Measurements from ENCODE around the gene PSMD6.

Gene PSMD6

DNA sequence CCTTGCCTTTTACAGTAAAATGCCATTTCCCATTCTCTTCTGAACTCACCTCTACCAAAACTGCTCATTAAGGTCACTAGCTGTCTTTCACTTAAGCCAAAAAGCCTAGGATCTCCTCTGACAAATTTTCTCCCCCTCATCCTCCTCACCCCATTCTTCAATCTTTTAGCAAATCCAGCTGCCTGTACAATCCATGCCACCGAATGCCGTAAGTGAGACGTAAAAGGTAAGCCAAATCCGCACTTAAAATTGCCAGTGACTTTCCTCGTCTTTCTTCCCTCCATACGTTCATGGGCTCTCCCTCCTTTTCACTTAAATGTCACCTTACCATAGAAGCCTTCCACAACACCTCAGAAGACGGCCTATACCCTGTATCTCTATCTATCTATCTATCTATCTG lies 13.8 kb downstream of the PSMD6 start:
- H3K9me3 ChIP-seq (ENCODE audit: control insufficient read depth, insufficient read depth, low read length): no peaks in the 10 kb centered on the region
- H3K4me1 ChIP-seq (ENCODE audit: insufficient read depth, low read length): no peaks in the 10 kb centered on the region
- peaks cover 30% of the 10 kb centered on the region for H3K36me3 ChIP-seq (ENCODE audit: insufficient read depth, low read length)
- no peak overlapping the region for H3K9ac ChIP-seq (ENCODE audit: low read depth, low read length)

DNA sequence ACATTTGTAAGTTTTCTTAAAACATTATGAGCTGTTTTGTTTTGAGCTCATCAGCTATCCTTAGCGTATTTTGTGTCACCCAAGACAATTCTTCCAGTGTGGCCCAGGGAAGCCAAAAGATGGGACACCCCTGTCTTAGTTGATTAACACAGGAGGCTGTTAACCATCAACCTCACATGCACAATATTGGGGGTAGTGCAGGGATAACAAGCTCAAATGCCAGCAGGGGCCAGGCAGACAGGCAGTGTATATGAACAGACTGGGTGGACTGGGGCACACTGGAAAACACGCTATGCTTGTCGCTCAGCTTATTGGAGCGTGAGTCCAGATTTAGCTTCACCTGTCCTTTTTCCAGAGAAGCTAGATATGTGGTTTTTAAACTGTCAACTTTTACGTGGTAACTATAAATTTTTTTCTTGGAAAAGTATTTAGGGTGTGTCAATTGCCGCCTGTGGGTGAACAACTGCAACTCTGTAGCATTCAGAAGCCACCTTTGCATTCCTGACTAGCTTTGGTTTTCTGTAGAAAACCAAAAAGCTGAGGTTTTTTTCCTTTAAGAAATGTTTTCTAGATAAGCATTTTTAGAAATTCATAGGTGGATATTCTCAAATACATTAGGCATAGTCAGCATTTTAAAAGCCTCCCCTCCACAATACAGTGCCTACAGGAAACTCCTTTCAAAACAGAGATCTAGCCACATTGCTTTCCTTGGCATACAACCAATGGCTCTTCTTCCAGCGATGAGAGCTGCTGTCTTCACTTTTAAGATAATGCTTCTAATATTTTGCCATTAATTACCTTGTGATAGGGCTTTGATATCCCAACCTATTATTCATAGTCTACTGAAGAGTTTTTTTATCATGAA lies 14.6 kb downstream of the PSMD6 start:
- H3K36me3 ChIP-seq (ENCODE audit: insufficient read depth, low read length): peaks cover 29% of the 10 kb centered on the region
- H3K9me3 ChIP-seq (ENCODE audit: control insufficient read depth, insufficient read depth, low read length): no peaks in the 10 kb centered on the region
- H3K4me1 ChIP-seq (ENCODE audit: insufficient read depth, low read length): no peaks in the 10 kb centered on the region
- no peak overlapping the region for H3K9ac ChIP-seq (ENCODE audit: low read depth, low read length)

GRCh38 chr3:64008017-64008416 lies 15.3 kb downstream of the PSMD6 start:
- Histone ChIP-seq H3K9ac (ENCODE audit: low read depth, low read length) (no peak overlapping the region), H3K9me3 (ENCODE audit: control insufficient read depth, insufficient read depth, low read length) (no peaks in the 10 kb centered on the region), H3K36me3 (ENCODE audit: insufficient read depth, low read length) (peaks cover 22% of the 10 kb centered on the region), H3K4me1 (ENCODE audit: insufficient read depth, low read length) (no peaks in the 10 kb centered on the region)

GRCh38 chr3:64003589-64003988 lies 19.7 kb downstream of the PSMD6 start:
- Histone ChIP-seq H3K9me3 (ENCODE audit: control insufficient read depth, insufficient read depth, low read length) (no peaks in the 10 kb centered on the region), H3K36me3 (ENCODE audit: insufficient read depth, low read length) (peaks cover 8% of the 10 kb centered on the region), H3K9ac (ENCODE audit: low read depth, low read length) (no peak overlapping the region), H3K4me1 (ENCODE audit: insufficient read depth, low read length) (peaks cover 19% of the 10 kb centered on the region)

- H3K4me1 ChIP-seq (ENCODE audit: insufficient read depth, low read length): peaks cover 19% of the 10 kb centered on the region
- H3K9me3 ChIP-seq (ENCODE audit: control insufficient read depth, insufficient read depth, low read length): no peaks in the 10 kb centered on the region
- no peak overlapping the region for H3K9ac ChIP-seq (ENCODE audit: low read depth, low read length)
- H3K36me3 ChIP-seq (ENCODE audit: insufficient read depth, low read length): peaks cover 4% of the 10 kb centered on the region
These were observed 21.1 kb downstream of the PSMD6 start for GRCh38 chr3:64002233-64002632.

DNA sequence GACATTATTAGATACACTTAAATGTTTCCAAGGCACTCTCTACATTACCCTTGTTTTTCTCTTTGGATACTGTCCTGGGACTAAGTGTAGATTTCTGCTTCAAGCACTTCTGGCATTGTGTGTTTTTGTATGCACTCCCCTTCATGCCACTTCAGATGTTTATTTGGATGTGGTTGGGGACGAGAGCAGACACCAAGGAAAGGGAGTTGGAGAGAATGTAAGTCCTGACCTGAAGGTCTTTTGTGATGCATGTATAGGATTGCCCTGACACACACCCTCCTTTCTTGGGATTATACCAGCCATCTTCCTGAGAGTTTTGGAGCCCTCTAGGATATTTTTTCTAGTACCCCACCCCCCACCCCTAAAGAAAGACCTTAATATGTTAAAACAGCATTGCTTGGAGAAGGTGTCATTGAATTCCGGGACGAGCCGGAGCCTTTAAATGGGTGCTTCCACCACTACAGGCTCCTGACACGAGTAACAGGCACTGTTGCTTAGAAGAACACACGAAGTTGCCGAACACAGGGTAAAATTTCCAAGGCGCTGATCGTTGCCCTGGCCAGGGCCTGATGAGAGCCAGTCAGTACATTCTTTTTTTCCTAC lies 22.7 kb downstream of the PSMD6 start:
- Histone ChIP-seq H3K9ac (ENCODE audit: low read depth, low read length) (no peak overlapping the region), H3K9me3 (ENCODE audit: control insufficient read depth, insufficient read depth, low read length) (no peaks in the 10 kb centered on the region), H3K4me1 (ENCODE audit: insufficient read depth, low read length) (peaks cover 19% of the 10 kb centered on the region), H3K36me3 (ENCODE audit: insufficient read depth, low read length) (no peaks in the 10 kb centered on the region)

DNA sequence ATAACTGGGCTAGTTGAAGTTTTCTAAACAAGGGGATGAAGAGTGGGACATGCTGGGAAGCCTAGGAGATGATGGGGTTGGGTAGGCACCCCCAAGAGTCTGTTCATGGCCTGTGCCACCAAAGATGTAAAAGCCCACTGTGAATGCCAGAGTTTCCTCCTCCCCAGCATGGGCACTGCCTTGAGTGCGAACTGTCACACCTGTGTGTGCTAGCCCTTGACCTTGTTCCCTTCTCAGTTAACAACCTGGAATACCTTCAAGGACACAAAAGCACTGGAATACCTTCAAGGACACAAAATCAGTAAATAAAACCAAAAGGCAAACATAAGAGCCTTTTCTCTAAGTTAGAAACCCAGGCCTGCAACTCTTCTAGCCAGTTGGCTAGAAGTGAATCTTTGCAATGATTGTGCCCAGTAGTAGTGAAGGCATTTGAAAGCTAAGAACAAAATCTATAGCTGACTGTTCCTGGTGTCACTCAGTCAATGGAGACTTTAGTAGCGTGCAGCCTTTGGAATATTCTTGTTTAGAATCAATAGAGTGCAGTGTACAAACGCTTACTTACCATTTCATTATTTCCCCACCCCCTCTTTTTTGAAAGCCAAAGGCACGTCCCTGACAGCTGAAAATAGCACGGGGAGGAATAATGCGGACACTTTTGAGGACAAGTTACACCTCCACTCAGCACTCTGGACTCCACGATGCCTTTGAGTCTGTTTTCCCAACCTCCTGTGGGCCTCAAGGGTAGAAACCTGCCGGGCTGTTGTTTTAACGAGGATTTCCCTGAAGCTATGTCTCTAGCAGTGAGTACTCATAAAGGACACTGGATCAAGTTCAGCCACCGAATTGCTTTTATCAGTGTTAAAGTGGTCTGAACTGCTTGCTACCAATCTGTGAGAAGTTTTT lies 24.2 kb downstream of the PSMD6 start:
- Histone ChIP-seq H3K4me1 (ENCODE audit: insufficient read depth, low read length) (peaks cover 19% of the 10 kb centered on the region), H3K36me3 (ENCODE audit: insufficient read depth, low read length) (no peaks in the 10 kb centered on the region), H3K9ac (ENCODE audit: low read depth, low read length) (no peak overlapping the region), H3K9me3 (ENCODE audit: control insufficient read depth, insufficient read depth, low read length) (no peaks in the 10 kb centered on the region)

GRCh38 chr3:63995086-63995485 lies 28.2 kb downstream of the PSMD6 start:
- Histone ChIP-seq H3K36me3 (ENCODE audit: insufficient read depth, low read length) (peaks cover 4% of the 10 kb centered on the region), H3K9ac (ENCODE audit: low read depth, low read length) (no peak overlapping the region), H3K4me1 (ENCODE audit: insufficient read depth, low read length) (peaks cover 16% of the 10 kb centered on the region), H3K9me3 (ENCODE audit: control insufficient read depth, insufficient read depth, low read length) (no peaks in the 10 kb centered on the region)

GRCh38 chr3:63993653-63994079 lies 29.6 kb downstream of the PSMD6 start:
- no peaks in the 10 kb centered on the region for H3K9me3 ChIP-seq (ENCODE audit: control insufficient read depth, insufficient read depth, low read length)
- H3K36me3 ChIP-seq (ENCODE audit: insufficient read depth, low read length): peaks cover 4% of the 10 kb centered on the region
- H3K9ac ChIP-seq (ENCODE audit: low read depth, low read length): no peak overlapping the region
- peaks cover 8% of the 10 kb centered on the region; the same call in 1 of the 2 replicates for H3K4me1 ChIP-seq (ENCODE audit: insufficient read depth, low read length)

DNA sequence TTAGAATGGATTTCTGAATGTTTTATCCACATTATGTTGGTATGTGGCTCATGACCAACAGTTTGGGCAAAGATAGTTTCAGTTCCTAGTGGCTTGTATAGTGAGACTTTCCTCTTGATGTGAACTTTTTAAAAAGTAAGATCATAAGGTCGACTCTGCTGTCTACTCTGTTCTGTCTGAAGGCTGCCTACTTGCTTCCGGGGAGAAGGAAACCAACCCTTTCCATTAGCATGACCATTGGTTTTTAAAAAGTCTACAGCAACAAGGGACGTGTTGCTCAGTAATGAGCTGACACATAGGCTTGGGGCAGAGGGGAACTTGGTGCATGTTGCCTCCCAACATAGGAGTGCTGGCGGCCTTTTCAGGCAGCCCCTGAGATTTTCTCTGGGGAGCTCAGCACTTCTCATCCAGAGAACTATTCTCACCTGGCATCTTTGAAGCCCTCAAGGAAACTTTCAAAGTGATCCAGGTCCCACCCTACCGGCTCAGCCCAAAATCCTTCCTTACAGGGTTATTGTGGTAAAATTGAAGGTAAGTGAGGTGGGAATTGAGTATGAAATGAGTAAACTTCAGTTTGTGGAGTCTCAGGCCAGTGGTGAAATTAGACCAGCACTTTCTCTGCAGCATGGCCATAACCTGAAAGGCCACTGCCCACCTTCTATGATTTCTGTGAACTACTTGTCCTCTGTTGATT lies 30.6 kb downstream of the PSMD6 start:
- Histone ChIP-seq H3K36me3 (ENCODE audit: insufficient read depth, low read length) (peaks cover 12% of the 10 kb centered on the region), H3K4me1 (ENCODE audit: insufficient read depth, low read length) (peaks cover 8% of the 10 kb centered on the region; the same call in 1 of the 2 replicates), H3K9me3 (ENCODE audit: control insufficient read depth, insufficient read depth, low read length) (no peaks in the 10 kb centered on the region), H3K9ac (ENCODE audit: low read depth, low read length) (no peak overlapping the region)

DNA sequence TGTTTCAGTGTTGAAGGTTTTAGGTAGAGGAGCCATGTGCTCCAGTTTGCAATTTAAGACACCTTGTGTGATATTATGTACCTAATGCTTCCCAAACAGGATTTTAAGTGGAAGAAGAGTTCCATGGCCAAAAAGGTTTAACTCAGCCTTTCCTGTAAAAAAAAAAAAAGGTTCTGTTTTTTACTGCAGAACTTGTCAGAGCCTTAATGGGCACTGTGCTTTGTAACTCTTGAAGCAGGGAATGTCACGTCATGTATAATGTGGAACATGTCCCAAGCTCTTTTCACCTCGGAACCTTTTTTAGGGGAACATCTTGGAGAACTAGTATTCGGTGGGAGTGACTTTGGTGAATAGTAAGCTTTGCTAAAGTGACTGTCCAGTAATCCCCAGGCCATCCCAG lies 31.6 kb downstream of the PSMD6 start:
- H3K9me3 ChIP-seq (ENCODE audit: control insufficient read depth, insufficient read depth, low read length): no peaks in the 10 kb centered on the region
- peaks cover 12% of the 10 kb centered on the region for H3K36me3 ChIP-seq (ENCODE audit: insufficient read depth, low read length)
- no peak overlapping the region for H3K9ac ChIP-seq (ENCODE audit: low read depth, low read length)
- H3K4me1 ChIP-seq (ENCODE audit: insufficient read depth, low read length): peaks cover 8% of the 10 kb centered on the region; the same call in 1 of the 2 replicates

DNA sequence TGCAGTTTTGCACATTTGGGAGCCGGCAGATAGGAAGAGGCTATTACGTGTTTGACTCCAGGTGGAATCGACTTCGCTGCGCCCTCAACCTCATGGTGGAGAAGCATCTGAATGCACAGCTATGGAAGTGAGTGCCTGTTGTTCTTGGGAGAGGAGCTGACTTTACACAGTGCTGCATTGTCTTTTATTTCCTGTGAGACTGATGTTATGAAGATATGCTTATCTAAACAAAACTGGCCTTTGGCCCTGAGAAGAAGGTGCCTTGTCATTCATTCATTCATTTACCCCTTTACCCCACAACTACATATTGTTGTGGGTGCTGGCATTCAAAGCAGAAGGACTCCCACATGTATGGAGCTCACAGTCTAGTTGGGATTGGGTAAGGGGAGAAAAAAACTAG lies 32.6 kb downstream of the PSMD6 start:
- H3K36me3 ChIP-seq (ENCODE audit: insufficient read depth, low read length): peaks cover 12% of the 10 kb centered on the region
- H3K4me1 ChIP-seq (ENCODE audit: insufficient read depth, low read length): peaks cover 8% of the 10 kb centered on the region; the same call in 1 of the 2 replicates
- H3K9ac ChIP-seq (ENCODE audit: low read depth, low read length): no peak overlapping the region
- no peaks in the 10 kb centered on the region for H3K9me3 ChIP-seq (ENCODE audit: control insufficient read depth, insufficient read depth, low read length)

DNA sequence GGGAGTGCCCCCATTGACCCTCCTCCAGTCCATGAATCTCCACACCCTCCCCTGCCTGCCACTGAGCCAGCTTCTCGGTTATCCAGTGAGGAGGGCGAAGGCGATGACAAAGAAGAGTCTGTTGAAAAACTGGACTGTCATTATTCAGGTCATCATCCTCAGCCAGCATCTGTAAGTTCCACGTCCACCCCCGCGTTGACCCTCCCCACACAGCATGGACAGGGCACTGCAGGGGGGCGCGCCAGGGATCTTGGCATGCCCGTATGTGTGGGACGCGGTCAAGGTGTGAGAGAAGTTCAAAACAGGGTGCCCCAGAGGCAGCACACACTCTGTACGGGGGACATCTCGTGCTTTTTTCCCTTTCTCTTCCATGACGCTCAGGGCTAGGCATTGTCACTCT lies 33.1 kb downstream of the PSMD6 start:
- peaks cover 12% of the 10 kb centered on the region for H3K36me3 ChIP-seq (ENCODE audit: insufficient read depth, low read length)
- H3K4me1 ChIP-seq (ENCODE audit: insufficient read depth, low read length): peaks cover 8% of the 10 kb centered on the region; the same call in 1 of the 2 replicates

DNA sequence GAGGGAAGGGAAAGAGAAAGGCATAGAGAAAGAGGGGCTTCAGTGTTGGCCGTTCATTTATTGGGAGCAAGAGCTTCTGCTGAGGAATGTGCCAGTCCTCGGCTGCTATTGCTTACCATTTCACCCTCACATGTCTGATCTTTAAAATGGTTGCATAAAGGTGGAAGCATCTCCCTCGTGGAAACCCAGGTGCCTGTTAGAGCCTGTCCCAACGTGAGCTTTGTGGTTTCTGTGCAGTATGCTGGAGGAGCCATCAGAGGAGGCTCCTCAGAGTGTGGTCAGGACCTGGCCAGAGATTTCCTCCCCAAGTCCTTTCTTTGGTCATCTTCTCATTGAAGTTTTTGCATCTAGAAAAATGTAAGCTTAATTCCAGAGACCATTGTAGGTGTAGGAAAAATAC lies 34.4 kb downstream of the PSMD6 start:
- no peaks in the 10 kb centered on the region for H3K9me3 ChIP-seq (ENCODE audit: control insufficient read depth, insufficient read depth, low read length)
- no peak overlapping the region for H3K9ac ChIP-seq (ENCODE audit: low read depth, low read length)
- H3K36me3 ChIP-seq (ENCODE audit: insufficient read depth, low read length): peaks cover 12% of the 10 kb centered on the region
- H3K4me1 ChIP-seq (ENCODE audit: insufficient read depth, low read length): peaks cover 8% of the 10 kb centered on the region; the same call in 1 of the 2 replicates

More for the DNA sequence above, 33.1 kb downstream of the PSMD6 start:
- no peaks in the 10 kb centered on the region for H3K9me3 ChIP-seq (ENCODE audit: control insufficient read depth, insufficient read depth, low read length)
- H3K9ac ChIP-seq (ENCODE audit: low read depth, low read length): no peak overlapping the region
